Brain pericyte (primary cell): ENCODE measurements around the gene M1AP.

Experiments
- DNase-seq: peaks from one replicate; pipeline ENCODE4 v3.0.0-alpha.2; 2012; ENCODE audit warnings: low read depth, low spot score

Gene M1AP

DNA sequence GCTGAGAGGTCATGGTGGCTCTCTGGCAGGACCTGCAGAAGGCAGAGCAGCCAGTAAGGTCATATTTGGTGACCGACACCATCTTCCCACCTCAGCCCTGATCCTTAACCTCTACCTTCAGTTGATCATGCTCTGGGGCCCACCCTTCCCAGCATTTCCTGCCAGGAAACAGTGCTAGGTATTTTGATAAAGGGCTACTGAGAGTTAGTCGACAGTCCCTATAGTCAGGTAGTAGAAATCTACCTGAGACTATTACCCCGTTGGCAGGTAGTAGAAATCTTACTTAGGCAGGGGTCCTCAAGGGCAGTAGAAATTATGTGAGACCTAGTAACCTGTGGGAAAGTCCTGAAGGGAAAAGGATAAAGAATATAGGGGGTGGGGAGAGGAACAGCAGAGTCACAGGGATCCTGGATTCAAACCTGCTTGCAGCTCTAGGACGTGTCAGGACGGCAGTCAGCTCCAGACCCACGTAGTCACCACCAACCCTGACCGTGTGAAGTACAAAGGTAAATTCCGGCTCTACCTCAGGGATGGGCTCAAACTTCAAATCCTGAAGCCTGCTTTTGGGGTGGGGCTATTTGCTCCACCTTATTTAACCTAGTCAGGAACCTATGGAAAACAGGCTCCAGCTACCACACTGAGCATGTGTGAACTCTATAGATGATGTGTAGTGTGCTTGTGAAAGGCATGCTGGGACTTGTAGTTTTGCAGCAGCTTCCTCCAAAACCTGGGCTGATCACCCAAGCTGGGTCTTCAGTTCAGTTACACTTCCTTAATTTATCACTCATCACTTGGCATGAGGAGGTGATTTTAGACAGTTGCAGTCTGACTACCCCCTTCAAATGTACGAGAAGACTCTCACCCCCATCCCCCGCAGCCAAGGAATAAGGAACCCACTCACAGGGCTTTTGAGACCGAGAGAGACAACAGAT lies 122.1 kb downstream of the M1AP start, which contains the start of gene DQX1:
Gene DQX1, minus strand, starts transcription at position 515 of the 932 bp plus-strand sequence. Its CDS starts 502 bp downstream, at position 13.
- no peak for DNase-seq

DNA sequence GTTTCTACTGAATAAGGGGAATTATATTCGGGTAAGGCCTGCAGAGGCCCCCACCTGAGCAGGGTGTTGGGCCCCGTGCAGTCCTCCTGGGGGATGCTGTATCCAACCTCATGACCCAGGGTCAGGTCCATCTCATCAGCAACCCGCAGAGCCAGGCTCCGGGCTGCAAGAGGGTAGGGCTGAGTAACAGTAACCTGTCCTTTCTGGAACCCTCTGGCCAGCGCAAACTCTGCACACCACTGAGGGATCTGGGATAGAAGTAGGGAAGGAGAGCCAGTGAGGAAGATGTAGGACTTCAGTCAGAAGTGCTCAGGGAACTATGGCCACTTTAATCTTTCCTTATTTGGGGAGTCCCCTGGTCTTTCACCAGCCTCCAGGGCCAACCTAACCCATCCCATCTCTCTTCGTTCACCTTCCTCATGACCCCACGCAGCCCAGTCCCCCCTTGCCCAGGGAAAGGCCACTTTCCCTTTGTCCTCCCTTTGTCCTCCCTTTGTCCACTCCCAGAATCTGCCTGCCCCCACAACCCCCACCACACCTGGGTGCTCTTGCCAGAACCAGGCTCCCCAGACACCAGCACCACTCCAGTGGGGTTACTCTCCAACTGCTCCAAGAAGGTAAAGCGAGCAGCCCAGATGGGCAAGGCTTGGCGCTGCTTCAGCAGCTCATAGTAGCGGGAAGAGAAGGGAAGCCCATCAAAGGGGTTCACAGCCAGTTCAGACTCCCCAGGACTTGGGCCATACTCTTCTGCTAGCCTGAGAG lies 123.0 kb downstream of the M1AP start:
- DNase-seq: no peak

DNA sequence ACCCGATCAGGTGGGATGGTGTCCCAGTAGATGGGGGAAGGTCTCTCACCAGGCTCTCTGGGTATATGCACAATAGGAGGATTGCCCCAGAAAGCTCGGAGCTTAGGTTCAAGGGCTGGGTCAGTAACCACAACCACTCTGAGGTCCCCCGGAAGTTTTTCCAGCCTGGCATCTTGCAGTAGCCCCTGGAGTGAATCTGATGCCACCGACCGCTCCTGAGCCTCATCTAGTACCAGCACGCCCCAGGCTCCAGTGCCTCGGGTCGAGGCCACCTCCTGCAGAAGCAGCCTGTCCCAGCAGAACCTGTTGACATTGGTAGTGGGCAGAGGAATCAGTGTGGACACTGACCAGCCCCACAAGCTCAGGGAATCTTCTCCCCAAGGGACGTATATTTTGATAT lies 124.1 kb downstream of the M1AP start:
- no peak for DNase-seq

DNA sequence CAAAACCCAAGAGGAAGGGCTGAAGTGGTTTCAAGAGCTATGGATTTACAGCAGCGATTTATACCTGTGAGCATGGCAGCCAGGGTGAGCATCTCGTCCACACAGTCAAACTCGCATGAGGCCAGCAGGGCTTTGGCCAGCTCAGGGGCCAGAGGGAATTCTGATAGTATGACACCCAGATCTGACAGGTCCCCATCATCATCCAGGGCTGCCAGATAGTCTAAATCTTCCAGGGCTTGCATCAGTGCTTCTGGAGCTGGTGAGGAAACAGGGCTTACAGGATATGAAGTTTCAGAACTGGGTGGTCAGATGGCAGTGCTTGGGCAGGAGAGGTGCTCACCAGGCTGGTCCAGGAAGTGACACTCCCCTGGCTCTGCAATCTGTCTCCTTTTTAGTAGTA lies 125.6 kb downstream of the M1AP start:
- DNase-seq: no peak

DNA sequence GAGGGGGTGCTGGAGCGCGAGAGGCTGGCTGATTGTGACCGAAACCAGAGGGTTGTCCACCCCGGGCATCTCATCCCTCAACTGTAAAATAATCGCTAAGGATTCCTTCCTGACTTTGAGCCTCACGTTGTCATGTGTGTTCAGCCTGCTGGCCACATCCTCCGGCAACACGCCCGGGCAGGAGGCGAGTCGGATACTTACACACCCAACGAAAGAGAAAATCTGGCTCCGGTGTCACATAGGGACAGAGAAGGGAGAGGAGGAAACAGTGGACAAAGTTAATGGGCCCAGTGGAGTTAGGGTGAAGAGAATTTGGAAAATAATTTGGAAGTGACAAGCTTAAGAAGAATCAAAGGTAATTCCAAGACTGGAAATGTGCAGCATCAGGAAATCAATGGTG lies 131.5 kb downstream of the M1AP start:
- DNase-seq: no peak

DNA sequence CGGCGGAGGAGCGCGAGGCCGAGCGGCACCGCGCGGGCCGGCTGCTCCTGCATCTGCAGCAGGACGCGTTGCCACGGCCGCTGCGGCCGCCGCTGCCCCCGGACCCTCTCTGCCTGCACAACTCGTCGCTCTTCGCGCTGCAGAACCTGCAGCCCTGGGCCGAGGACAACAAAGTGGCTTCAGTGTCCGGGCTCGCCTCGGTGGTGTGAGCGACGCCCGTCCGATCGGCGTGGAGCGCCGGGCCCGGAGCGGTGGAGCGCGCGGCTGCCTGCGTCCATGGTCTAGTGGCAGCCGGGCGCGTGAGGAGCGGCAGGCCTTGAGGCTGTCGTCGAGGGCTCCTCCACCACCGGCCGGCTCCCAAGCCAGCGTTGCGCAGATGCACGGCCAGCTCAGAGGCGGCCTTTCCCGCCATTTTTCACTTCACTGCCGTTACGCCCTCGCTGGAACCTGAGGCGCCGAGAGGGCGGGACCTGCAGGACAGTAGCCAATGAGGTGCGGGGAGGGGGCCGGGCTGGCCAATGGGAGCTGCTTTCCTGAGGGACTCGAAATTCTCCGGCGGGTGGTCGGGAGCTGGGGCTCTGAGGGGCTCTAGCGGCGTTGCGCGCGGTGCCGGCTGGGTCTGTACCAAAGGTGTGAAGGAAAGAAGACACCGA lies 132.0 kb downstream of the M1AP start:
- DNase-seq: no peak

DNA sequence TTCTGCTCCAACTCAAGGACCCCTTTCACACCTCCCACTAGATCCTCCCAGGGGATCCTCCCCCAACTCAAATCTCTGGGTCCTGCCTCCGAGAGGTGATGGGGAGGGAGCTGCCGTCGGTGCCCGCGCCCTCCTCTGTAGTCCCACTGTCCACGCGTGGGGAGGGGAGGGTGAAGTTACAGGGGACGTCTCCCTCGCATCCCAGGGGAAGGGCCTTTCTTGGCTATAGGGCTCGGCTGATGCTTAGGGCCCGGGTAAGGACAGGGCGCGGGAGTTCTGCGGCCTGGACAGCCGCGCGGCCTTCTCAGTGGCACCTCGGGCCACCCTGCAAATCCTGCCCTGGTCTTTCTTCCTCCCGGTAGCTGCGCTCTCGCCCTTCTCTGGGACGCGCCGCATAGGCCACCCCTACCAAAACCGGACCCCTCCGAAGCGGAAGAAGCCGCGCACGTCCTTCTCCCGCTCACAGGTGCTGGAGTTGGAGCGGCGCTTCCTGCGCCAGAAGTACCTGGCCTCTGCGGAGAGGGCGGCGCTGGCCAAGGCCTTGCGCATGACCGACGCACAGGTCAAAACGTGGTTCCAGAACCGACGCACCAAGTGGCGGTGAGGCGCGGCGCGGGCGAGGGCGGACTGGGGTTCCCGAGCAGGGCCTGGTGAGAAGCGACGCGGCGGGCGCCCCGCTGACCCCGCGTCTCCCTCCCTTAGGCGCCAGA lies 132.7 kb downstream of the M1AP start:
- no peak for DNase-seq

DNA sequence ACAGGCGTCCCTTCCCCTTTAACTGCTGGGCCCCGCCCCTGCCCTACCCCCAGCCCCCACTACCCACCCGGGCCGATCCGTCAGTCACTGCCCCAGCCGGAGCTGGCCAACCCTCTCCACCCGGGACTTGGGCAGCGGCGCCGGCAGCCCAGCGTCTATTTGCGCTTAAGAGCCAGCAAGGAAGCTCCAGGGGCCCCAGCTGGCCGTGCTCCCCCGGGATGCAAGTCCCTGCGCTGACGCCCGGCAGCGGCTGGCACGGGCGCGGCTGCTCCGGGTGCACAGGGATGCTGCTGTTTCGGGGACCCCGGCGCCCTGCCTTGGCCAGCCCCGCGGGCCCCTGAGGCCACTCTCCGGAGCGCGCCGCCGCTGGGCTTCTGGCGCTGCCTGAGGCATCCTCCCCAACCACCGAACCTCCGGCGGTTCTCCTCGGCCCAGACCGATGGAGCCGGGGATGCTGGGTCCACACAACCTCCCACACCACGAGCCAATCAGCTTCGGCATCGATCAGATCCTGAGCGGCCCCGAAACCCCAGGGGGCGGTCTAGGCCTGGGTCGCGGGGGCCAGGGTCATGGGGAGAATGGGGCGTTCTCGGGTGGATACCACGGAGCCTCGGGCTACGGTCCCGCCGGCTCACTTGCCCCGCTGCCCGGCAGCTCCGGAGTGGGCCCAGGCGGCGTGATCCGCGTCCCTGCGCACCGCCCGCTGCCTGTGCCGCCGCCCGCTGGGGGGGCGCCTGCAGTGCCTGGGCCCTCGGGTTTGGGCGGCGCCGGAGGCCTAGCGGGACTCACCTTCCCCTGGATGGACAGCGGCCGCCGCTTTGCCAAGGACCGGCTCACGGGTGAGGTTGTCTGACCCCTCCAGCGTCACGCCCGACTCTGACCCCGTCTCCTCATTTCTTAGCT lies 133.5 kb downstream of the M1AP start, which contains the start of gene TLX2:
Gene TLX2, plus strand, starts transcription at position 83 of the 903 bp plus-strand sequence. Its CDS starts 357 bp downstream, at position 440.
- DNase-seq: no peak

DNA sequence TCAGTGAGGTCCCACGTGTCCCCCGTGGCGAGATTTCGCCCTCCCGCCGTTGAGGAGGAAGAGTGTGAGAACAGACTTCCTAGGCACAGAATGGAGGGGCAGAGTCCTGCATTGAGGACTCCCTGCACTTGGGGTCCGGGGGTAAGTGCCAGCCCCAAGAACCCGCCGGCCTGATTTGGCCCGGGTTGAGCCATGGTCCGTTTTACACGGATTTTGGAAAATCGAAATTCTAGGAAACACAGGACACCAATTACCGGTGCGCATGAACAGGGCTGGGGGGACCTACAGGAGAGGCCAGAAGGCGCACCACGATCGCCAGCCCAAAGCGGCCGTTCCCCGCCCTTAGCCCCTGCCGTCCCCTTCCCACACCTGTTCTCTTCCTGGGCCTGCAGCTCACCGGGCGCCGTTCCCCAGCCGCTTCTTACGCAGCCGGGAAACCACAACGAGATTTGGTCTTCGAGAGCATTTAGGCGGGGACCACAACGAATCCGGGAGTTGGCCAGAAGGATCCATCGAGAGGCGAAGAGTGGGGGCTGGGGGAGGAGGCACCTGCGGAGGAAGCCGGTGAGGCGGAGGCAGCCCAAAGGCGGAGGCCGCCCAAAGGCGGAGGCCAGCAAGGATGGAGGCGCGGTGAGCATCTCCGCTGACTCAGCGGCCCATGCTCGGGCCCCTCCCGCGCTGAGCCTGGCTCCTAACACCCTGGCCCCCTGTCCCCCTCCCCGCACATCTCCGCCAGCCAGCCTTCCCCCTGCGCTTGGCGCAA lies 134.3 kb downstream of the M1AP start:
- no peak for DNase-seq

DNA sequence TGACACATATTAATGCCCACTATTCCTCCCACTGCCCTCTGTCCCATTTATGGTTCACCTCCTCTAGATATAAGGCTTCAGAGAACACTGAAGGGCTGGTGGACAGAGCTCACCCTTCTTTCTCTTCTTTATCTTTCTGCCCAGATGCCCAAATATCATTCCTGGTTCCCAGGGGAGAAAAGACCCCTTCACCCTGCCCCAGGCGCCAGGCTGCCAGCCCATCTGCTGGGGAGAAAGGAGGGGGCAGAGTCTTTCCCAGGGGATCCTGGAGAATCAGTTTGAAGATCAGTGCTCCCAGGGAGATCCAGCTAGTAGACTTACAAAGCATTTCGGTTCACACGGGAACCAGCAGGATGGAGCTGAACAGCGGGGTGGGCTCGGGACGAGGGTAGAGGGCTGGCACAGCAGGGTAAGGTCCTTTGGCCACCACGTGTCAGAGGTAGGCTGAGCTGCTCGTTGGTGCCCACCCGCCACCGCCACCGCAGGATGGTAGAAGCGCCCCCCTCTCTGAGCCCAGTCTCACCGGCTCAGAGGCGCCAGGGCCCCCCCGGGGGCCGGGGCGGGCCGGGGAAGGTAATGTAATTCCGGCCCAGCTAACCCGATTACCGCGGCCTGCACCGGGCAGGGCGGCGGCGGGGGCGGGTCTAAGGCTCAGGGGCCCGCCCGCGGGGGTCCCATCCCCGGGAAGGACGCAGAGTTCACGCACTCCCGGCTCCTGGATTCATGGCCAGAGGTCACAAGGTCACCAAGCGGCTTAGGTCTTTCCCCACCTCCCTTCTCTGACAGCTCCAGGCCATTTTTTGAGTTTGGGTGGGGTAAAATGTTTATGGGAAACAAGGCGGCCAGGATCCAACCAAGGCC lies 135.2 kb downstream of the M1AP start:
- DNase-seq: no peak

DNA sequence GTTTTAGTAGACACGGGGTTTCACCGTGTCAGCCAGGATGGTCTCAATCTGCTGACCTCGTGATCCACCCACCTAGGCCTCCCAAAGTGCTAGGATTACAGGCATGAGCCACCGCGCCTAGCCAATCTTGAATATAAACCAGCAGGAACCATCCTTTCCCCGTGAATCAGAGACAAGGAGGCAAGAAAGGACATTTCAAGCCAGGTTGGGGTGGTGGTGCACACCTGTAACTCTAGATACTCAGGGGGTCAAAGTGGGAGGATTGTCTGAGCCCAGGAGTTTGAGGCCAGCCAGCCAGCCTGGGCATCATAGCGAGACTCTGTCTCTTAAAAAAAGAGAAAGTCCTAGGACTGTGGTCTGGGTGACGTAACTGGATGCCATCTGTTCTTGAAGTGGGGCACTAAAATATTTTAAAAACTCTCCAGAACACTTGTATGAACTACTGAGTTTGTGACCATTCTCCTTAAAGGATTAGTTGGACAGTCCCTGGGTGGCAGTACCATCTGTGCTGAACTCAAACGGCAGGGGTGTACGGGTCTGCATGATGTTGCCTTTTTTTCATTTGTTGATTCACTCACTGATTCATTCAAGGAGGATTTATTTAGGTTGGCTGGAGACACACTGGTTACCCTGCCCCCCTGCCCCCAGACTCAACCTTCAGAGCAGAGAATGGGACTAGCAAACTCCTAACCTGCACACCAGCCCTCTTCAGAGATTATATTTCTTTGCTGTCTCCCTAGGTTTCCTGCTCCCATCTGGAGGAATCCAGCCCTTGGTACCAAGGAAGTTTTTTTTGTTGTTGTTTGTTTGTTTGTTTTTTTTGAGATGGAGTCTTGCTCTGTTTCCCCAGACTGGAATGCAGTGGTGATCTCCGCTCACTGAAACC lies 136.8 kb downstream of the M1AP start:
- DNase-seq: no peak

DNA sequence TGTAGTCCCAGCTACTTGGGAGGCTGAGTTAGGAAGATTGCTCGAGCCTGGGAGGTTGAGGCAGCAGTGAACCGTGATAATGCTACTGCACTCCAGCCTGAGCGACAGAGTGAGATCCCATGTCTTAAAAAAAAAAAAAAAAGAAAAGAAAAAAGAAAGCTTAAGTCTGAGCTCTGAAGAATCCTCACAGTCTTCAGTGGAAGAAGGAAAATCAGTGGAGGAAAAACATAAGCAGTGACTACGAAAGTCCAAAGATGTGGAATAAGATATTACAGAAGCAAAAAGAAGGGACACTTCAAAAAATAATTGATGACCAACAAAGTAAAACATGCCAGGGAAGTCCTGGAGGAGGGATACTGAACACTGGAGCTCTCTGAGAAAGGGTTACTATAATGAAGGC lies 137.9 kb downstream of the M1AP start:
- no peak for DNase-seq

DNA sequence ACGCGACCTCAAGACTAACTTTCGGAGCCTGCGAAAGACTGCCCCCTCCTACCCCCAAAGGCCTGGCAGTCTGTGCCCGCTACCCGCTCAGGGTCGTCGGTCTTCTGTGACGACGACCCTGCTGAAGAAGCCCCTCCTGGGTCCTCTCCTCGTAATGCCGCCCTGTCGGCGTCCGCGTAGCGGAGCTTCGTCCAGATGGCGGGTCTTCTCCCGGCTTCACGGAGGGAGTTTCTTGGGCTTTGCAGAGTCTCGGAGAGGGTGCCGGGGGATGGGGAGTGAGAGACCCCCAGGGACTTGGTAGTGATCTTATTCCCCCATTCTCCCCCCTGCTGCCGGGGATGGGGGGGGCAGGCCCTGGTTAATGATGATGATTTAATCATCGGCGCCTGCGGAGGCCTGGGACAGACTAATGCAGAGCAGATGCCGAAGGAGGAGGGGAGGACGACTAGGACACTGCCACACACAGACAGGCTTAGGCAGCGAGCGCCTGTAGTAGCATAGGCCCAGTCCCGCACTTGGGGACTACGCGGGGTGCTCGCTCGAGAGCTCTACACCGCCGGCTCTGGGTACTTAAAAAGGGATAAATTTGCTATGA lies 140.1 kb downstream of the M1AP start:
- DNase-seq: no peak
